ENCODE results near the gene THAP4.
"Not testable (repeated sequence)": the region's sequence is repeated elsewhere in the genome, so short reads cannot be mapped to it uniquely, and the experiment has no call there.

THAP4 gene

DNA sequence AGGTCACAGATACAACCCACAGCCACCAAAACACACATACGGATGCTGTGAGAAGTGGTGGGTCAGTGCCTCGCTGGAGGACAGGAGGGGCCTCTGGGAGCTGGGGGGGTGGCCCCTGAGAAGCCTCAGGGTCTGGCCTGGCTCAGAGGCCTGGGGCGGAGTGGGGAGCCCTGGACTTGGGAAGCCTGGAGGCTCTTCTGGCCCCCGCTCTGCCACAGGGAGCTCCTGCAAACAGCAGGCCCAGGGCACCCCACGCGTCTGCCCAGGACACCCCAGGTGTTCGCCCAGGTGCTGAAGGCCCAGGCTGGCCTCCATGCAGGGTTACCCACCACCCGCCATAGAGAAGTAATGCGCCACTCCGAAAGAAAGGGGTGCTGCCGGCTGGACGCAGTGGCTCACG, 25.9 kb downstream of the THAP4 start:
- DNase-seq: no peak

DNA sequence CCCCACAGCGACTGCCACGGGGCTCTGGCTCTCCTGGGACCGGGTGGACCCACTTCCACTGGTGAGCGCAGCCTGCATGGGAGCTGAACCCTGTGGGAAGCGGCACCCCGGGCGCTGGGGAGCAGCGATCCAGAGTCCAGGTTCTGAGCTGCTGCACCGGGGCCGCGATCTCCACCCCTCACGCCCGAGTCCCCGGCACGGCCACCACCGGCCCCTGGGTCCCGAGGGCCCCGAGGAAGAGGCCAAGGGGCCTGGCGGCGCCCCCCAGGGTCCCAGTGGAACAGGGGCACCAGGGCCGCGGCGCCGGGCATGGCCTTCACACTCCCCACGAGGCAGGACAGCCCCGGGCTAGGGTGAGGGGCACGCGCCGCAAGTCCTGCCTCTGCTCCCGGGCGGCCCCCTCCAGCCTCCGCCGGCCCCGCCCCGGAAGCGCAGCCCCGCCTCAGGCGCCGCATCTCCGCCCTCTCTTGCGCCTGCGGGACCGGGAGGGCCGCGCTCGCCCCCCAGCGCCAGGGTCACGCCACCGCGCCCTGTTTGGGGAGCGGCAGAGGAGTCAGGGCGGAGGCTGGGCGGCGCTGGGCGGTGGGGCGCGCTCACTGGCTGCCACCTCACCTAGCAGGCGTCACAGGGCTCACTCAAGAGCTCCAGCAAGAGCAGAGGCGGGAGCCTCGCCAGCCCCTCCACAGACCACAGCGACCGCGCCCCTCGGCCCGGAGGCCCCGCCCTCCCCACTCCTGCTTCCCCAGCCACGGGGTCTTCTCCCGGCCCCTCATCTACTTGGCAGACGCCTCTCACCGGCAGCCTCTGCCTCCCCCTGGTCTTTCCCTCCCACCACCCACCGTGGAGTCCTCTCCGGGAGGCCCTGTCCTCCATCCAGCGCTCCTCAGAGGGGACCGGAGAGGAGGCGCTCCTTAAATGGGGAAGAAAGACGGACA, 26.8 kb downstream of the THAP4 start:
- DNase-seq: peak; percentile 72

DNA sequence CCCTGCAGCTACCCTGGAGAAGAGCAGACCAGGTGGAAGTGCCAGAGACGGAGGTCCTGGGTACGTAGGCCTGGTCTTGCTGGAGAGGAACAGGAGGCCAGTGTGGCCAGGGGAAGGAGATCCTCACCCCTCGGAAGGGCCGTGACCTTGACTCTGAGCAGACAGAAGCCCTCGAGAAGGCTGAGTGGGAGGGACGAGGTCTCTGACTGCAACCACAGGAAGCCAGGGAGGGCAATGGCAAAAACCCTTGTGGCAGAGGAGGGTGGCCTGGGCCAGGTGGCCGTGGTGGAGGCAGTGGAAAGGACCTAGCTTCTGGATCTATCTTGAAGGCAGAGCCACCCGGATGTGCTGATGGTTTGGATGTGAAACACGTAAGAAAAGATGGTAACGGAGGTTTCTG, 28.1 kb downstream of the THAP4 start:
- no peak for DNase-seq

DNA sequence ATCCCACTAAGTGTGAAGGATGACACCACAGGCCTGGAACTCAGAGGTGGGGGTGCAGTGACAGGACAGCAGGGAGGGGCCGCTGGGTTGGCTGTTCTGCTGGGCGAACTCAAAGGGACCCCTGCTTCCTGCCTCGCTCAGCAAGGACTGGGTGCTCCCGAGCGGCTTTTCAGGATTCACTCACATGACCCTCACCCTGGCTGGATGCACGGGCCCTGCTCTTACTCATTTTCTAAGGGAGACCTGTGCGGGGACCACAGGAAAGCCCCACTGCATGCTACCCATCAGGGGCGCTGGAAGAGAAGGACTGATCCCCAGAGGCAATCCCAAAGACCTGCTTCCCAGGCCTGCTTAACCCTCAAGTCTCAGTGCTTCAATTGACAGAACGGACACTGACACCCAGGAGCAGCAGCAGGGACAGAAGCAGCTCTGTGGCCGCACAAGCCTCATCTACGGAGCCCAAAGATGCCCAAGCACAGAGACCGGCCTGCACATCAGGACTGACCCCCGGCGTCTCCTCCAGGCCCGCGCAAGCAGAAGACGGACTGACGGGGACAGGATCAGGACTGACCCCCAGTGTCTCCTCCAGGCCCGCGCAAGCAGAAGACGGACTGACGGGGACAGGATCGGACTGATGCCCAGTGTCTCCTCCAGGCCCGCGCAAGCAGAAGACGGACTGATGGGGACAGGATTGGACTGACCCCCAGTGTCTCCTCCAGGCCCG, 29.6 kb downstream of the THAP4 start:
- no peak for DNase-seq

- no peak for DNase-seq
Observed at GRCh38 chr2:241606186-241606585, 30.8 kb downstream of the THAP4 start.

- no peak for DNase-seq
Observed at GRCh38 chr2:241603686-241604085, 33.3 kb downstream of the THAP4 start.

DNA sequence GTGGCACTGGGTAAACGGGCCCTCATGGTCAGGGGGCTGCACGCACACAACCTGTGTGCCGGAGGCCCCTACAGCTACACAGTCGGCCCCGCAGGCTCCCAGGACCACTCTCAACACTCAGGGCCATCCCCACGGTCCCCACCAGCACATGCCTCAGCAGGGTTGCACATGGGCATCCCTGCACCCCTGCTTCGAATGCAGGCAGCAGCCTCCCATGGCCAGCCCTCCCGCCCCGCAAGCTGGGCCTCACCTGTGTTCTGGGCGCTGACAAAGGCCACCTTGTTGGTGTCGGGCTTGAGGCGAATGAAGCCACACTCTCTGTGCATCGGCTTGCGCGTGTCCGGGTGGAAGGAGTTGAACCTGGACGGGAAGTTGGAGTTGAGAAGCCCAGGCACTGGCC, 34.2 kb downstream of the THAP4 start:
- DNase-seq: no peak

GRCh38 chr2:241601841-241602240, 35.1 kb downstream of the THAP4 start:
- DNase-seq: no peak

DNA sequence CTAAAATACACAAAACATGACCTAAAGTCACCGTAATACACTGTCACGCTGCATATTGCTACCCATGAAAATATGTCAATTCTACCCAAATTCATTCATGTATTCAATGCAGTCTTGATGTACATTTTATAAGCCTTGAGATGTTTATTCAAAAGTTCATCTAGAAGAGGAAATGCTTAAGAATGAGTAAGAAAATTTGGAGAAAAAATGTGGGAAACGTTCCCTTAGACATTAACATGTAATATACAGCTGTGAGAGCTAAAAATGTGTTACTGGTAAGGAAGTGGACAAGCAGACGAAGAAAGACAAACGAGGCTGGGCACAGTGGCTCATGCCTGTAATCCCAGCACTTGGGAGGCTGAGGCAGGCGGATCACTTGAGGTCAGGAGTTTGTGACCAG, 37.3 kb downstream of the THAP4 start:
- DNase-seq: no peak

DNA sequence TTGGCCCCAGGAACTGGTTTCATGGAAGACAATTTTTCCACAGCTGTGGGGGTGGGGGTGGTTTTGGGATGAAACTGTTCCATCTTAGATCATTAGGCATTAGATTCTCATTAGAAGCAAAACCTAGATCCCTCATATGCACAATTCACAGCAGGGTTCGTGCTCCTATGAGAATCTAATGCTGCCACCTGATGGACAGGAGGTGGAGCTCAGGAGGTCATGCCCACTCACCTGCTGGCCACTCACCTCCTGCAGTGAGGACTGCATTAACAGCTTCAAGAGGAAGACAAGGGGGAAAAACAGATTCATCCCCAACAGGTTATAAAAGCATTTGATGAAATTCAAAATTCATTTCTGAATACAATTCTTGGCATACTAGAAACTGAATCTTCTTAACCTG, 38.5 kb downstream of the THAP4 start:
- no peak for DNase-seq

- peak; percentile 26 for DNase-seq
Observed at GRCh38 chr2:241598061-241598460, 38.9 kb downstream of the THAP4 start.

GRCh38 chr2:241597561-241597960, 39.4 kb downstream of the THAP4 start:
- no peak for DNase-seq

- no peak for DNase-seq
Observed at GRCh38 chr2:241595600-241596140, 41.3 kb downstream of the THAP4 start.

DNA sequence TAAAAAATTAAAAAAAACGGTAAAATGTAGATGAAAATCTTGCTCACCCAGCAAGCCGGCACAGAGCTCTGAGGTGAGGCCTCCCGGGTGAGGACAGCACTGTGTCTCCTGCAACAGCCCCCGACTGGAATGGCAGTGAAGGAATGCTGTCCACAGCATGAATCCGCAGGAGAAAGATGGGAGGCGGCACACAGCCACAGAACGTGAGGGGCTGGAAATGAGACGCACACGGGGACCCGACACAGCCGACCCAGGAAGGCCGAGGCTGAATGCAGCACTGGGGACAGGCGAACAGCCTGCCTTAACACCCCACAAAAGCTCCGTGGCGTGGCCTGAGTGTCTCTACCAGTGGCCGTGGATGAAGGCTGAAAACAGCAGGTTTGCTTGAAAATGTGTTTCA, 43.7 kb downstream of the THAP4 start:
- DNase-seq: no peak

- no peak for DNase-seq
Observed at GRCh38 chr2:241592126-241592845, 44.7 kb downstream of the THAP4 start.

DNA sequence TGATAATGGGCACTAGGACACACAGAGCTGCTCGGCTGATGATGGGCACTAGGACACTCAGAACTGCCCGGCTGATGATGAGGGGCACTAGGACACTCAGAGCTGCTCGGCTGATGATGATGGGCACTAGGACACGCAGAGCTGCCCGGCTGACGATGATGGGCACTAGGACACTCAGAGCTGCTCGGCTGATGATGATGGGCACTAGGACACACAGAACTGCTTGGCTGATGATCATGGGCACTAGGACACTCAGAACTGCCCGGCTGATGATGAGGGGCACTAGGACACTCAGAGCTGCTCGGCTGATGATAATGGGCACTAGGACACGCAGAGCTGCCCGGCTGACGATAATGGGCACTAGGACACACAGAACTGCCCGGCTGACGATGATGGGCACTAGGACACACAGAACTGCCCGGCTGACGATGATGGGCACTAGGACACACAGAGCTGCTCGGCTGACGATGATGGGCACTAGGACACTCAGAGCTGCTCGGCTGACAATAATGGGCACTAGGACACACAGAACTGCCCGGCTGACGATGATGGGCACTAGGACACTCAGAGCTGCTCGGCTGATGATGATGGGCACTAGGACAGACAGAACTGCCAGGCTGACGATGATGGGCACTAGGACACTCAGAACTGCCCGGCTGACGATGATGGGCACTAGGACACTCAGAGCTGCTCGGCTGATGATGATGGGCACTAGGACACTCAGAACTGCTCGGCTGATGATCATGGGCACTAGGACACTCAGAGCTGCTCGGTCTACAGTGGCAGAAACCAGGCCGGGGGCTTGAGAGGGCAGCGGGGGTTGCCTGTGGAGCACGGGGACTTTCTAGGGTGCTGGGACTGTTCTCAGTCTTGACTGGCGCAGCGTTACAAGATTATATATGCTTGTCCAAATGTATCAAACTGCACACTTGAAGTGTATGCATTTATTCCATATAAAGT, 46.2 kb downstream of the THAP4 start:
- not testable (repeated sequence) for DNase-seq

DNA sequence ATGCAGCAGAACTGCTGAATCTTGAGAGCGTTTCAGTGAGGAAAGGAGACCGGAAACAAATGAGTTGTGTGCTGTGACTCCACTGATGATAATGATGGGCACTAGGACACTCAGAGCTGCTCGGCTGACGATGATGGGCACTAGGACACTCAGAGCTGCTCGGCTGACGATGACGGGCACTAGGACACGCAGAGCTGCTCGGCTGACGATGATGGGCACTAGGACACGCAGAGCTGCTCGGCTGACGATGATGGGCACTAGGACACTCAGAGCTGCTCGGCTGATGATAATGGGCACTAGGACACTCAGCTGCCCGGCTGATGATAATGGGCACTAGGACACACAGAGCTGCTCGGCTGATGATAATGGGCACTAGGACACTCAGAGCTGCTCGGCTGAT, 47.1 kb downstream of the THAP4 start:
- not testable (repeated sequence) for DNase-seq

DNA sequence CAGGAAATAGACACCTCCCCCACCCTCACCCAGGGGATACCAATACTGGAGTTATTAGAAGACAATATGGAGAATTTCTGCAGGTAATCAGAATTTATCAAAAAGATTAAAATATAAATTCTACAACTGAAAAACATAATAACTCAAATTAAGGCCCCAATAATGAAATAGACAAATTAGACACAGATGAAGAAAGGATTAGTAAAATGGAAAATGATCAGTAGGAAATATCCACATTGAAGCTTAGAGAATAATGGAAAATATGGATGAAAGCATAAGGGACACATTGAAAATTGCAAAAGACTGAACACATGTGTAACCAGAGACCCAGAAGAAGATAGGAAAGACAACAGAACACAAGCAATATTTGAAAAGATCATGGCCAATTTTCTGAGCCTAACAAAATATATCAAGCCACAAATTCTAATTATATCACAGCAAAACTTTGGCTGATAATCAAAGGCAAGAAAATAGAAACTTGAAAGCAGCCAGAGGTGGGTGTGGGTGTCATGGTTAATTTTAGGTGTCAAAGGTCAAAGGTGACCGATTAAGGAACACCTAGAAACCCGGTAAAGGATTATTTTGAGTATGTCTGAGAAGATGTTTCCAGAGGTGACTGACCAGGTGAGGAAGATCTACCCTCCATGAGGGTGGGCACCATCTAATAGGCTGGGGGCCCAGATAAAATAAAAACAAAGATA, 50.2 kb downstream of the THAP4 start:
- DNase-seq: no peak

- no peak for DNase-seq
Observed at GRCh38 chr2:241584436-241584835, 52.5 kb downstream of the THAP4 start.

GRCh38 chr2:241582806-241583205, 54.2 kb downstream of the THAP4 start:
- no peak for DNase-seq

DNA sequence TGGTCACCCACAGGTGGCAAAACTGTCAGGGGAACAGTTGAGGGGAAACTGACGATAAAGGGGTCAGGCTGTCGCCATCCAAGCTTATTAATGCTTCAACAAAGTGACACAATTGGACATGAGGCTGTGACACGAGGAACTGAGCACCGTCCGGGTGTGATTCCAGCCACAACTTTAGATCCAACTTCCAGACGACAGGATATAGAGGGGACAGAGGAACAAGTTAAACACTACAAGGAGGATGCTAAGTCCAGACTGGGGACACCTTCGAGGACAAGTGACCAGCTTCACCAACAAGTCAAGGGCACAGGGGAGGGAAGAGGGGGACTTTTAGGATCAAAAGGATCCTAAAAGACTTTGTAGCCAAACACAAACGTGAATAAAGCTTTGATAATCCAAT, 54.6 kb downstream of the THAP4 start:
- DNase-seq: no peak
